Activated naive CD4-positive, alpha-beta T cell treated with anti-CD3 and anti-CD28 coated beads, Interleukin-2, amount 50 U/mL, for 72 hours (primary cell): ENCODE measurements around the gene GRK5. TPM values are rescaled to one million over a fixed set of nuclear protein-coding genes. Genes with fewer than 3 reads are reported as not detected.

Experiments used
- ATAC-seq, 2 donors: fragments of 150-1000 bp; cut with Tn5 transposase; 2 replicates each; pipeline ENCODE4 v1.10.0; 2021; ENCODE audit warnings: mild to moderate bottlenecking in 2 of 2, moderate library complexity in 2 of 2
- DNase-seq, 2 donors: peaks; one replicate each; pipeline ENCODE4 v3.0.0; 2021 to 2022; ENCODE audit warnings: low spot score in 2 of 2
- H3K27ac Mint-ChIP-seq, 2 donors: one replicate each; pipeline ENCODE4 v1.8.0; 2022; ENCODE audit warnings: mild to moderate bottlenecking in 2 of 2, mixed read lengths in 2 of 2
- H3K36me3 Mint-ChIP-seq, 2 donors: one replicate each; pipeline ENCODE4 v1.8.0; 2022; ENCODE audit warnings: mixed read lengths in 2 of 2
- H3K9me3 Mint-ChIP-seq, 2 donors: one replicate each; pipeline ENCODE4 v1.8.0; 2022; ENCODE audit warnings: mixed read lengths in 2 of 2
- total RNA-seq, 2 donors: library from RNA; stranded (reverse); gene quantifications; one replicate each; pipeline ENCODE4 v1.2.3, GENCODE V29; 2022

The GRK5 gene
- total RNA-seq, 2 donors from 2014 or later = 21.2 to 34.5 TPM

GRCh38 chr10:119189811-119190282 is 17.5 kb upstream of the GRK5 start:
- peak in 1 of 2 donors; percentile 39 for ATAC-seq
- H3K9me3 Mint-ChIP-seq = no peaks in the 10 kb centered on the region
- DNase-seq = no peak
- H3K36me3 Mint-ChIP-seq = no peaks in the 10 kb centered on the region
- H3K27ac Mint-ChIP-seq = no peak overlapping the region

GRCh38 chr10:119190353-119190752 is 17.0 kb upstream of the GRK5 start:
- Mint-ChIP-seq H3K36me3 (no peaks in the 10 kb centered on the region), H3K9me3 (no peaks in the 10 kb centered on the region), H3K27ac (no peak overlapping the region)
- no peak for DNase-seq
- ATAC-seq = no peak

GRCh38 chr10:119190954-119191785 is 16.2 kb upstream of the GRK5 start:
- Mint-ChIP-seq H3K36me3 (no peaks in the 10 kb centered on the region), H3K9me3 (no peaks in the 10 kb centered on the region), H3K27ac (no peak overlapping the region)
- no peak for DNase-seq
- ATAC-seq = no peak

- DNase-seq = peak in 1 of 2 donors; percentile 21
- ATAC-seq = peak; percentile 51 to 57
- no peak overlapping the region for H3K27ac Mint-ChIP-seq
- H3K9me3 Mint-ChIP-seq = no peaks in the 10 kb centered on the region
- no peaks in the 10 kb centered on the region for H3K36me3 Mint-ChIP-seq
These were observed 15.5 kb upstream of the GRK5 start for GRCh38 chr10:119191881-119192280.

GRCh38 chr10:119197921-119198320 is 9.4 kb upstream of the GRK5 start:
- peak; percentile 59 to 80 for ATAC-seq
- peak in 1 of 2 donors; percentile 37 for DNase-seq
- Mint-ChIP-seq H3K36me3 (no peaks in the 10 kb centered on the region), H3K9me3 (no peaks in the 10 kb centered on the region), H3K27ac (peak overlapping the region; percentile 64 to 66)

GRCh38 chr10:119198438-119198837 is 8.9 kb upstream of the GRK5 start:
- Mint-ChIP-seq H3K9me3 (no peaks in the 10 kb centered on the region), H3K27ac (peak overlapping the region in 1 of 2 donors; percentile 64), H3K36me3 (no peaks in the 10 kb centered on the region)
- peak in 1 of 2 donors; percentile 31 for DNase-seq
- ATAC-seq = peak in 1 of 2 donors; percentile 34

GRCh38 chr10:119199231-119199992 is 8.0 kb upstream of the GRK5 start:
- Mint-ChIP-seq H3K36me3 (no peaks in the 10 kb centered on the region), H3K9me3 (no peaks in the 10 kb centered on the region), H3K27ac (peak overlapping the region in 1 of 2 donors; percentile 64)
- ATAC-seq = peak; percentile 68 to 86
- DNase-seq = peak in 1 of 2 donors; percentile 34

GRCh38 chr10:119201233-119201632 is 6.1 kb upstream of the GRK5 start:
- Mint-ChIP-seq H3K27ac (peak overlapping the region in 1 of 2 donors; percentile 61), H3K36me3 (peaks cover 2% of the 10 kb centered on the region in 2 donors), H3K9me3 (no peaks in the 10 kb centered on the region)
- DNase-seq (no peak), ATAC-seq (no peak)

GRCh38 chr10:119203006-119203405 is 4.4 kb upstream of the GRK5 start:
- ATAC-seq = no peak
- Mint-ChIP-seq H3K36me3 (peaks cover 5% of the 10 kb centered on the region in 2 donors), H3K9me3 (no peaks in the 10 kb centered on the region), H3K27ac (no peak overlapping the region)
- no peak for DNase-seq

GRCh38 chr10:119205894-119206602 is 1.3 kb upstream of the GRK5 start:
- peaks cover 5% of the 10 kb centered on the region in 2 donors for H3K36me3 Mint-ChIP-seq
- H3K27ac Mint-ChIP-seq = peak overlapping the region; percentile 81 to 97
- DNase-seq (peak in 1 of 2 donors; percentile 47), ATAC-seq (no peak)
- H3K9me3 Mint-ChIP-seq = no peaks in the 10 kb centered on the region

- peak; percentile 80 to 85 for DNase-seq
- ATAC-seq = peak; percentile 47 to 50
- peak overlapping the region; percentile 90 to 97 for H3K27ac Mint-ChIP-seq
- H3K36me3 Mint-ChIP-seq = peaks cover 5% of the 10 kb centered on the region in 2 donors
- no peaks in the 10 kb centered on the region for H3K9me3 Mint-ChIP-seq
These were observed 587 bp upstream of the GRK5 start for GRCh38 chr10:119206603-119207365.

GRCh38 chr10:119207713-119208552 is 562 bp downstream of the GRK5 start:
- no peaks in the 10 kb centered on the region for H3K9me3 Mint-ChIP-seq
- DNase-seq = peak; percentile 51 to 69

GRCh38 chr10:119208553-119208940 is 1.2 kb downstream of the GRK5 start:
- ATAC-seq = peak; percentile 5 to 14

More at GRCh38 chr10:119207713-119208552, 562 bp downstream of the GRK5 start:
- Mint-ChIP-seq H3K27ac (peak overlapping the region; percentile 90 to 92), H3K36me3 (peaks cover 13 to 14% of the 10 kb centered on the region in 2 donors)
- peak; percentile 5 to 13 for ATAC-seq

GRCh38 chr10:119209035-119209735 is 1.8 kb downstream of the GRK5 start:
- Mint-ChIP-seq H3K9me3 (no peaks in the 10 kb centered on the region), H3K27ac (peak overlapping the region; percentile 90 to 92), H3K36me3 (peaks cover 14 to 16% of the 10 kb centered on the region in 2 donors)
- ATAC-seq (peak; percentile 53 to 54), DNase-seq (peak in 1 of 2 donors; percentile 62)

More at GRCh38 chr10:119208553-119208940, 1.2 kb downstream of the GRK5 start:
- DNase-seq = no peak
- H3K27ac Mint-ChIP-seq = peak overlapping the region; percentile 90 to 92
- H3K36me3 Mint-ChIP-seq = peaks cover 14 to 16% of the 10 kb centered on the region in 2 donors
- H3K9me3 Mint-ChIP-seq = no peaks in the 10 kb centered on the region
